K562 (cell line): ENCODE data around the gene LACTB. TPM values are rescaled to one million over a fixed set of nuclear protein-coding genes. Genes with fewer than 3 reads are reported as not detected.

Source experiments
- ARID1B ChIP-seq: fragments of 450-650 bp; IDR thresholded peaks from 2 replicates; pipeline ENCODE4 v1.6.1; 2016; ENCODE audit warnings: antibody characterized with exemption, mild to moderate bottlenecking, inconsistent platforms
- DNMT1 ChIP-seq: fragments of 450-650 bp; IDR thresholded peaks from 2 replicates; pipeline ENCODE4 v1.6.1; 2016; ENCODE audit warnings: antibody characterized with exemption, mild to moderate bottlenecking
- ESRRA ChIP-seq: fragments of 450-650 bp; IDR thresholded peaks from 2 replicates; pipeline ENCODE4 v1.6.1; 2014; ENCODE audit warnings: low read depth, mild to moderate bottlenecking, moderate library complexity, borderline replicate concordance
- ETV6 ChIP-seq, 3 experiments: fragments of 150-350 bp in 1 of 3; sonication (generic) in 1 of 3; formaldehyde crosslinking in 1 of 3; IDR thresholded peaks; 2 replicates each; pipeline versions ENCODE4 v1.6.1 to v1.8.0; 2014 to 2022; ENCODE audit warnings: borderline replicate concordance in 2 of 3, low read depth in 2 of 3, antibody characterized with exemption in 1 of 3, low read length in 1 of 3, mild to moderate bottlenecking in 1 of 3, missing genetic modification reagents in 1 of 3
- FOSL1 ChIP-seq: fragments of 200-800 bp; sonication (Bioruptor generic); conservative IDR thresholded peaks from 2 replicates; pipeline ENCODE4 v1.6.1; 2016; ENCODE audit warnings: missing genetic modification characterization, missing compliant biosample characterization
- KAT8 ChIP-seq: fragments of 450-650 bp; IDR thresholded peaks from 2 replicates; pipeline ENCODE4 v1.6.1; 2016; ENCODE audit warnings: low read depth, mild to moderate bottlenecking
- MXI1 ChIP-seq: IDR thresholded peaks from 2 replicates; pipeline ENCODE4 v1.6.1; 2011; ENCODE audit warnings: low read depth, mild to moderate bottlenecking, improper control_type of control experiment, low read length
- NCOA1 ChIP-seq: fragments of 450-650 bp; IDR thresholded peaks from 2 replicates; pipeline ENCODE4 v1.6.1; 2016; ENCODE audit warnings: low read depth
- NFIC ChIP-seq: fragments of 450-650 bp; IDR thresholded peaks from 2 replicates; pipeline ENCODE4 v1.6.1; 2017; ENCODE audit warnings: mild to moderate bottlenecking, inconsistent platforms
- PRMT5 ChIP-seq: sonication (generic); formaldehyde crosslinking; IDR thresholded peaks from 2 replicates; pipeline ENCODE4 v1.5.0; 2020; ENCODE audit warnings: missing genetic modification reagents
- SRF ChIP-seq, 2 experiments: fragments of 250-450, 450-650 bp in 1 of 2; sonication (Bioruptor Pico) in 1 of 2; sonication (generic) in 1 of 2; formaldehyde crosslinking; IDR thresholded peaks; 2 replicates each; pipeline versions ENCODE4 v1.5.0 to v1.5.1; 2020 to 2022; ENCODE audit warnings: mild to moderate bottlenecking in 1 of 2, missing genetic modification reagents in 1 of 2
- TEAD4 ChIP-seq, 2 experiments: sonication (generic) in 1 of 2; formaldehyde crosslinking in 1 of 2; IDR thresholded peaks; 2 replicates each; pipeline versions ENCODE4 v1.6.1 to v1.8.0; 2012 to 2022; ENCODE audit warnings: borderline replicate concordance in 1 of 2, inconsistent platforms in 1 of 2, low read length in 1 of 2, mild to moderate bottlenecking in 1 of 2, missing genetic modification reagents in 1 of 2
- VEZF1 ChIP-seq: fragments of 200-800 bp; sonication (Bioruptor generic); IDR thresholded peaks from 2 replicates; pipeline ENCODE4 v1.6.1; 2017; ENCODE audit warnings: missing genetic modification characterization, missing compliant biosample characterization
- YBX1 ChIP-seq: fragments of 450-650 bp; IDR thresholded peaks from 2 replicates; pipeline ENCODE4 v1.7.1; 2016; ENCODE audit warnings: mild to moderate bottlenecking
- ZBTB11 ChIP-seq, 3 experiments: fragments of 200-800 bp in 1 of 3; fragments of 250-450 bp in 1 of 3; fragments of 450-650 bp in 1 of 3; sonication (Bioruptor Pico) in 1 of 3; sonication (Bioruptor generic) in 1 of 3; formaldehyde crosslinking in 1 of 3; IDR thresholded peaks; 2 replicates each; pipeline versions ENCODE4 v1.6.1 to v1.8.0; 2016 to 2022; ENCODE audit warnings: mild to moderate bottlenecking in 2 of 3, missing genetic modification characterization in 2 of 3, missing compliant biosample characterization in 1 of 3, moderate library complexity in 1 of 3
- ZBTB7A ChIP-seq: IDR thresholded peaks from 2 replicates; pipeline ENCODE4 v1.6.1; 2011; ENCODE audit warnings: low read depth, mild to moderate bottlenecking, low read length, moderate library complexity, borderline replicate concordance; ENCODE audit not compliant: control insufficient read depth
- ZNF212 ChIP-seq: fragments of 450-650 bp; formaldehyde crosslinking; IDR thresholded peaks from 2 replicates; pipeline ENCODE4 v1.4.0; 2020; ENCODE audit warnings: mild to moderate bottlenecking
- ZNF592 ChIP-seq: fragments of 450-650 bp; IDR thresholded peaks from 2 replicates; pipeline ENCODE4 v1.6.1; 2017; ENCODE audit warnings: antibody characterized with exemption, mild to moderate bottlenecking
- polyA plus RNA-seq, 8 experiments: library from polyadenylated mRNA; depleted of rRNA in 4 of 8; stranded (reverse) in 5 of 8; unstranded in 3 of 8; fragments of >200 nt; fragmentation: Nextera tagmentation in 2 of 8; fragmentation: Illumina TruSeq in 1 of 8; extraction: Ambion mirVana in 2 of 8; extraction: Trizol in 1 of 8; gene quantifications; 2 replicates each; pipeline versions ENCODE4 v1.2.1 to v1.2.3, GENCODE V29; 2011 to 2014; ENCODE audit warnings: inconsistent platforms in 1 of 8, missing spikeins in 1 of 8
- total RNA-seq, 7 experiments: library from RNA; depleted of rRNA in 6 of 7; stranded (reverse); fragments of >200 nt in 6 of 7; fragmentation: Illumina TruSeq in 2 of 7; extraction: Trizol in 2 of 7; gene quantifications; 2 replicates each; pipeline versions ENCODE4 v1.2.1 to v1.2.3, GENCODE V29; 2011 to 2021; ENCODE audit warnings: low replicate concordance in 1 of 7

LACTB gene
- total and polyA plus RNA-seq, 9 of the 15 experiments (the other 6 are each of a cell fraction or from before 2014, with no cell fraction given): 3.1 to 15.5 (median 9.8) TPM

GRCh38 chr15:63073497-63074172 is 48.0 kb upstream of the LACTB start (continued):
- no peak for TF ChIP-seq DNMT1
- TF ChIP-seq MXI1: no peak
- no peak for TF ChIP-seq ESRRA
- TF ChIP-seq TEAD4 (IDR thresholded peaks at IDR 0.05; ENCODE audit: low read length): peak; percentile 29; the same call in 1 of the 2 replicates
- no peak for TF ChIP-seq TEAD4 (CRISPR knock-in tag; IDR thresholded peaks at IDR 0.05; ENCODE audit: borderline replicate concordance)
- no peak for TF ChIP-seq NFIC
- TF ChIP-seq ZNF592: 0 out of 2 replicates have a peak, but pooled peaks have one; percentile 20
- no peak for TF ChIP-seq NCOA1
- no peak for TF ChIP-seq VEZF1 (CRISPR knock-in tag)
- no peak for TF ChIP-seq PRMT5 (CRISPR knock-in tag)
- TF ChIP-seq KAT8: no peak
- no peak for TF ChIP-seq ZNF212 (CRISPR knock-in tag)
- no peak for TF ChIP-seq YBX1
- no peak for TF ChIP-seq ETV6 (IDR thresholded peaks at IDR 0.05; ENCODE audit: borderline replicate concordance in 1 of 2, low read depth in 2 of 2, low read length in 1 of 2)
- TF ChIP-seq ETV6 (CRISPR knock-in tag; IDR thresholded peaks at IDR 0.05; ENCODE audit: borderline replicate concordance): no peak
- TF ChIP-seq ZBTB7A: no peak
- TF ChIP-seq SRF (CRISPR knock-in tag; IDR thresholded peaks at IDR 0.05): no peak
- TF ChIP-seq FOSL1: 0 out of 2 replicates have a peak, but pooled peaks have one; percentile 19
- no peak for TF ChIP-seq ZBTB11 (CRISPR knock-in tag; IDR thresholded peaks at IDR 0.05)
- TF ChIP-seq ARID1B: peak; percentile 63
